Pulmonary artery endothelial cell (primary cell): ENCODE data around the gene IGF2BP2. TPM values are rescaled to one million over a fixed set of nuclear protein-coding genes. Genes with fewer than 3 reads are reported as not detected.
"Not testable (repeated sequence)": the region's sequence is repeated elsewhere in the genome, so short reads cannot be mapped to it uniquely, and the experiment has no call there.

Source experiments
- DNase-seq: peaks from one replicate; pipeline ENCODE4 v3.0.0-alpha.2; 2011; ENCODE audit warnings: low read depth, low spot score
- total RNA-seq: library from RNA; depleted of rRNA; stranded (reverse); fragments of >200 nt; gene quantifications from 2 replicates; pipeline ENCODE4 v1.2.3, GENCODE V29; 2014

The IGF2BP2 gene
- total RNA-seq, 1 donor from 2014 or later = 62.0 TPM

- no peak for DNase-seq
Observed at GRCh38 chr3:185678027-185678426, 146.8 kb downstream of the IGF2BP2 start.

- DNase-seq = peak; percentile 63
Observed at GRCh38 chr3:185677146-185677829, 147.6 kb downstream of the IGF2BP2 start.

- no peak for DNase-seq
Observed at GRCh38 chr3:185667574-185667973, 157.3 kb downstream of the IGF2BP2 start.

GRCh38 chr3:185663929-185664328, 160.9 kb downstream of the IGF2BP2 start:
- DNase-seq = no peak

- DNase-seq = no peak
Observed at GRCh38 chr3:185661772-185662171, 163.1 kb downstream of the IGF2BP2 start.

GRCh38 chr3:185661296-185661695, 163.5 kb downstream of the IGF2BP2 start:
- not testable (repeated sequence) for DNase-seq

GRCh38 chr3:185659942-185660921, 164.6 kb downstream of the IGF2BP2 start:
- DNase-seq = peak; percentile 57

GRCh38 chr3:185658943-185659342, 165.9 kb downstream of the IGF2BP2 start:
- DNase-seq = no peak

- DNase-seq = peak; percentile 73
Observed at GRCh38 chr3:185658504-185658912, 166.3 kb downstream of the IGF2BP2 start.

GRCh38 chr3:185657691-185658503, 166.9 kb downstream of the IGF2BP2 start:
- no peak for DNase-seq

- DNase-seq = no peak
Observed at GRCh38 chr3:185657211-185657610, 167.6 kb downstream of the IGF2BP2 start.

GRCh38 chr3:185656321-185656840, 168.5 kb downstream of the IGF2BP2 start:
- peak; percentile 91 for DNase-seq

- DNase-seq = no peak
Observed at GRCh38 chr3:185655426-185656320, 169.2 kb downstream of the IGF2BP2 start.

GRCh38 chr3:185654758-185655145, 170.1 kb downstream of the IGF2BP2 start:
- DNase-seq = no peak

- no peak for DNase-seq
Observed at GRCh38 chr3:185653949-185654757, 170.7 kb downstream of the IGF2BP2 start.

GRCh38 chr3:185651971-185652370, 172.9 kb downstream of the IGF2BP2 start:
- DNase-seq = no peak

- DNase-seq = no peak
Observed at GRCh38 chr3:185649414-185649813, 175.4 kb downstream of the IGF2BP2 start.

GRCh38 chr3:185648396-185648795, 176.4 kb downstream of the IGF2BP2 start:
- no peak for DNase-seq

- no peak for DNase-seq
Observed at GRCh38 chr3:185647880-185648210, 177.0 kb downstream of the IGF2BP2 start.
